ENCODE measurements around the gene KIF26B.

KIF26B gene

DNA sequence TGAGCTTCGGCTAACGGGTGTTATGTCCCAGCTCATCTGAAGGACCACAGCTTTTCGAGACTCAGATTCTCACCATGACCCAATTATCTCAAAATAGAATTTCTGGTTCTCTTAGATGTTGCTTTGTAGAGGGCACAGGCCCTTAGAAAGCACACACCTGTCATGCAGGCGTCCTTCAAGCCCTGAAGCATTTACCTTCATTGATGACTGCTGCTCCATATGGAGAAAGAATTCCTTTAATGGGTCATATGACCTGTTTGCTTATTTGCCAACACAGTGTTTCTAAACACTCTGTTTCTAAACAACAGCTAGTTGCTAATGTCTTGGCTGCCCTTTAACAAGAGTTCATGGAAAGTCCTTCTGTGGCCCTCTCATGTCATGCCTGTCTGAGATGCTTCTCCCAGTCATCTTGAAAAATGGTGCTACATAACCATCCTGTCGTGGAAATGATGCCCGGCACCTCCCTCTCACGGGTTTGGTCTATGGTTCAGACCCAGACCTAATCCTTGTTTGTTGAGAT lies 495.7 kb downstream of the KIF26B start:
- Histone ChIP-seq H4K20me1 (ENCODE audit: low read depth, low read length) (no peaks in the 10 kb centered on the region), H3K27me3 (ENCODE audit: low read length) (no peaks in the 10 kb centered on the region), H3F3A (ENCODE audit: insufficient read depth) (no peaks in the 10 kb centered on the region), H3K9me2 (replicated peaks; ENCODE audit: insufficient read depth, low read length) (no peaks in the 10 kb centered on the region), H3K27ac (ENCODE audit: low read depth, low read length) (no peak overlapping the region), H3K9ac (ENCODE audit: low read length) (no peak overlapping the region), H3K4me2 (ENCODE audit: low read depth, low read length, poor library complexity, severe bottlenecking) (no peak overlapping the region), H2AFZ (ENCODE audit: low read depth, low read length, severe bottlenecking) (no peak overlapping the region), H3K79me2 (ENCODE audit: insufficient read depth, low read length) (no peaks in the 10 kb centered on the region), H3K36me3 (ENCODE audit: low read length) (no peaks in the 10 kb centered on the region), H3K9me3 (ENCODE audit: insufficient read depth, low read length) (no peaks in the 10 kb centered on the region), H3K4me3 (ENCODE audit: insufficient read depth, low read length, poor library complexity, severe bottlenecking) (no peak overlapping the region)
- TF ChIP-seq, protein P1, sequence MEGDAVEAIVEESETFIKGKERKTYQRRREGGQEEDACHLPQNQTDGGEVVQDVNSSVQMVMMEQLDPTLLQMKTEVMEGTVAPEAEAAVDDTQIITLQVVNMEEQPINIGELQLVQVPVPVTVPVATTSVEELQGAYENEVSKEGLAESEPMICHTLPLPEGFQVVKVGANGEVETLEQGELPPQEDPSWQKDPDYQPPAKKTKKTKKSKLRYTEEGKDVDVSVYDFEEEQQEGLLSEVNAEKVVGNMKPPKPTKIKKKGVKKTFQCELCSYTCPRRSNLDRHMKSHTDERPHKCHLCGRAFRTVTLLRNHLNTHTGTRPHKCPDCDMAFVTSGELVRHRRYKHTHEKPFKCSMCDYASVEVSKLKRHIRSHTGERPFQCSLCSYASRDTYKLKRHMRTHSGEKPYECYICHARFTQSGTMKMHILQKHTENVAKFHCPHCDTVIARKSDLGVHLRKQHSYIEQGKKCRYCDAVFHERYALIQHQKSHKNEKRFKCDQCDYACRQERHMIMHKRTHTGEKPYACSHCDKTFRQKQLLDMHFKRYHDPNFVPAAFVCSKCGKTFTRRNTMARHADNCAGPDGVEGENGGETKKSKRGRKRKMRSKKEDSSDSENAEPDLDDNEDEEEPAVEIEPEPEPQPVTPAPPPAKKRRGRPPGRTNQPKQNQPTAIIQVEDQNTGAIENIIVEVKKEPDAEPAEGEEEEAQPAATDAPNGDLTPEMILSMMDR (IDR thresholded peaks at IDR 0.05; ENCODE audit: insufficient read depth, low read length, poor library complexity, severe bottlenecking): no peak
- TF ChIP-seq EZH2phosphoT487 (conservative IDR thresholded peaks at IDR 0.05; ENCODE audit: low read length): no peak

DNA sequence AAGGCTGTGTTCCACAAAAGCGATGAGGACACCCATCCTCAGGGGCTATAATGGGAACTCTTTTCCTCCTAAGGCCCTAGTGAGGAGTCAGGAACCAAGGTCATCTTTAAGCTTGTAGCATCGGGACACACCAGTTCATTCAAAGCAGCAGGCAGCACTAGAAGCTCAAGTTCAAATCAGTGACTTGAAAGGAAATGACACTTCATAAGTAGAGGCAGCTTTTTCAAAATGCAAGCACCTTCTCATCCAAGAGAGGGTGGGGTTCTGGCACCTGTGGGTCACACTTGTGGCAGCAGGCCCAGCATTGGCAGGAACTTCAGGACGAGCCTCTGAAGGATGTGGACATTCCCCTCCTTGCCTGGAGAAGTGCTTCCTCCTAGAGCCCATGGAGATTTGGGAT lies 496.3 kb downstream of the KIF26B start:
- no peaks in the 10 kb centered on the region for H3K27me3 ChIP-seq (ENCODE audit: low read length)
- TF ChIP-seq EZH2phosphoT487 (conservative IDR thresholded peaks at IDR 0.05; ENCODE audit: low read length): no peak
- TF ChIP-seq, protein P1 (IDR thresholded peaks at IDR 0.05; ENCODE audit: insufficient read depth, low read length, poor library complexity, severe bottlenecking): no peak
- H3K4me2 ChIP-seq (ENCODE audit: low read depth, low read length, poor library complexity, severe bottlenecking): no peak overlapping the region

DNA sequence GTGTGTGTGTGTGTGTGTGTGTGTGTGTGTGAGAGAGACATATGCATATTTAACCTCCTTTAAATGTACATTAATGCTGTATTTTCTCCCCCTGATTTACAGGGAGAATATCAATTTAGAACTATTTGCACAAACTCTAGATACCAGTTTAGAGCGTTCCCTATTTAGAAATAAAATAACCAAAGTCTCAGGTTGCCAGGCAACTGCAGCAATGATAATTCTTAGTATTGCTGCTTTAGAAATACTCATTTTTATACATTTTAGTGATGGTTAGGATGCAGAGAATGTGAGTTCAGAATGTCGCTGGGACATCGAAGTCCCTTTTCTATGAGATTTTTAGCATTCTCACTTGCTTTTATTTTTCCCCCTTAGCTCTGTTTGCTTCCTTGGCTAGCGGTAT lies 497.3 kb downstream of the KIF26B start:
- Histone ChIP-seq H3F3A (ENCODE audit: insufficient read depth) (no peaks in the 10 kb centered on the region), H3K9me2 (replicated peaks; ENCODE audit: insufficient read depth, low read length) (no peaks in the 10 kb centered on the region), H3K4me2 (ENCODE audit: low read depth, low read length, poor library complexity, severe bottlenecking) (no peak overlapping the region), H3K9ac (ENCODE audit: low read length) (no peak overlapping the region), H3K27ac (ENCODE audit: low read depth, low read length) (no peak overlapping the region), H2AFZ (ENCODE audit: low read depth, low read length, severe bottlenecking) (no peak overlapping the region), H3K36me3 (ENCODE audit: low read length) (no peaks in the 10 kb centered on the region), H3K79me2 (ENCODE audit: insufficient read depth, low read length) (no peaks in the 10 kb centered on the region), H3K4me3 (ENCODE audit: insufficient read depth, low read length, poor library complexity, severe bottlenecking) (no peak overlapping the region), H3K27me3 (ENCODE audit: low read length) (no peaks in the 10 kb centered on the region), H4K20me1 (ENCODE audit: low read depth, low read length) (no peaks in the 10 kb centered on the region), H3K9me3 (ENCODE audit: insufficient read depth, low read length) (no peaks in the 10 kb centered on the region)
- no peak for TF ChIP-seq EZH2phosphoT487 (conservative IDR thresholded peaks at IDR 0.05; ENCODE audit: low read length)
- TF ChIP-seq, protein P1 (IDR thresholded peaks at IDR 0.05; ENCODE audit: insufficient read depth, low read length, poor library complexity, severe bottlenecking): no peak

More for the DNA sequence above, 496.3 kb downstream of the KIF26B start:
- H3K27ac ChIP-seq (ENCODE audit: low read depth, low read length): no peak overlapping the region
- no peak overlapping the region for H3K9ac ChIP-seq (ENCODE audit: low read length)
- no peaks in the 10 kb centered on the region for H3K36me3 ChIP-seq (ENCODE audit: low read length)
- H3F3A ChIP-seq (ENCODE audit: insufficient read depth): no peaks in the 10 kb centered on the region
- H3K4me3 ChIP-seq (ENCODE audit: insufficient read depth, low read length, poor library complexity, severe bottlenecking): no peak overlapping the region
- H2AFZ ChIP-seq (ENCODE audit: low read depth, low read length, severe bottlenecking): no peak overlapping the region
- no peaks in the 10 kb centered on the region for H3K79me2 ChIP-seq (ENCODE audit: insufficient read depth, low read length)
- H4K20me1 ChIP-seq (ENCODE audit: low read depth, low read length): no peaks in the 10 kb centered on the region
- no peaks in the 10 kb centered on the region for H3K9me2 ChIP-seq (replicated peaks; ENCODE audit: insufficient read depth, low read length)
- no peaks in the 10 kb centered on the region for H3K9me3 ChIP-seq (ENCODE audit: insufficient read depth, low read length)

Measured in SU-DHL-6 (cell line).